ENCODE results near the gene SLC7A8. TPM values are rescaled to one million over a fixed set of nuclear protein-coding genes. Genes with fewer than 3 reads are reported as not detected.
A peak's percentile ranks its signal among the peaks of the same experiment; 100 is the strongest.

SLC7A8 gene
- polyA plus RNA-seq, 10 donors: 3.5 to 15.3 (median 4.0) TPM

- no peak for DNase-seq
Measured at GRCh38 chr14:23137192-23137812, 46.2 kb downstream of the SLC7A8 start.

- no peak for DNase-seq
Measured at GRCh38 chr14:23136566-23137133, 46.8 kb downstream of the SLC7A8 start.

- DNase-seq: no peak
Measured at GRCh38 chr14:23132970-23133369, 50.5 kb downstream of the SLC7A8 start.

- no peak for DNase-seq
Measured at GRCh38 chr14:23131482-23131881, 52.0 kb downstream of the SLC7A8 start.

GRCh38 chr14:23130871-23131270, 52.6 kb downstream of the SLC7A8 start:
- DNase-seq: no peak

GRCh38 chr14:23129759-23130316, 53.6 kb downstream of the SLC7A8 start:
- DNase-seq: no peak

- DNase-seq: no peak
Measured at GRCh38 chr14:23128969-23129758, 54.3 kb downstream of the SLC7A8 start.

GRCh38 chr14:23127861-23128260, 55.6 kb downstream of the SLC7A8 start:
- DNase-seq: no peak

GRCh38 chr14:23126548-23127278, 56.7 kb downstream of the SLC7A8 start:
- no peak for DNase-seq

GRCh38 chr14:23125933-23126524, 57.4 kb downstream of the SLC7A8 start:
- DNase-seq: no peak

GRCh38 chr14:23125011-23125410, 58.4 kb downstream of the SLC7A8 start:
- no peak for DNase-seq

- no peak for DNase-seq
Measured at GRCh38 chr14:23124337-23124954, 59.0 kb downstream of the SLC7A8 start.

GRCh38 chr14:23123419-23123818, 60.0 kb downstream of the SLC7A8 start:
- DNase-seq: no peak

GRCh38 chr14:23122086-23122485, 61.4 kb downstream of the SLC7A8 start:
- no peak for DNase-seq

- peak in 1 of 3 donors; percentile 42 for DNase-seq
Measured at GRCh38 chr14:23121361-23121771, 62.1 kb downstream of the SLC7A8 start.

- peak; percentile 83 to 93 (median 89) for DNase-seq
Measured at GRCh38 chr14:23120541-23121251, 62.8 kb downstream of the SLC7A8 start.

- DNase-seq: peak in 1 of 3 donors; percentile 24
Measured at GRCh38 chr14:23119363-23120327, 63.8 kb downstream of the SLC7A8 start.

GRCh38 chr14:23118506-23119362, 64.7 kb downstream of the SLC7A8 start, which contains the start of gene CEBPE:
TSS of gene CEBPE (minus strand) at chr14:23119255. CDS start at chr14:23119091, 164 bp downstream.
- DNase-seq: no peak
